NCI-H1436 treated with DMSO at 0.1 percent for 48 hours (cell line): ENCODE data around the gene CASP1.
"Not testable (repeated sequence)": the region's sequence is repeated elsewhere in the genome, so short reads cannot be mapped to it uniquely, and the experiment has no call there.

ENCODE experiments used
- DNase-seq: peaks from one replicate; lab custom pipeline; 2025; lab: John Stamatoyannopoulos, UW

The CASP1 gene

DNA sequence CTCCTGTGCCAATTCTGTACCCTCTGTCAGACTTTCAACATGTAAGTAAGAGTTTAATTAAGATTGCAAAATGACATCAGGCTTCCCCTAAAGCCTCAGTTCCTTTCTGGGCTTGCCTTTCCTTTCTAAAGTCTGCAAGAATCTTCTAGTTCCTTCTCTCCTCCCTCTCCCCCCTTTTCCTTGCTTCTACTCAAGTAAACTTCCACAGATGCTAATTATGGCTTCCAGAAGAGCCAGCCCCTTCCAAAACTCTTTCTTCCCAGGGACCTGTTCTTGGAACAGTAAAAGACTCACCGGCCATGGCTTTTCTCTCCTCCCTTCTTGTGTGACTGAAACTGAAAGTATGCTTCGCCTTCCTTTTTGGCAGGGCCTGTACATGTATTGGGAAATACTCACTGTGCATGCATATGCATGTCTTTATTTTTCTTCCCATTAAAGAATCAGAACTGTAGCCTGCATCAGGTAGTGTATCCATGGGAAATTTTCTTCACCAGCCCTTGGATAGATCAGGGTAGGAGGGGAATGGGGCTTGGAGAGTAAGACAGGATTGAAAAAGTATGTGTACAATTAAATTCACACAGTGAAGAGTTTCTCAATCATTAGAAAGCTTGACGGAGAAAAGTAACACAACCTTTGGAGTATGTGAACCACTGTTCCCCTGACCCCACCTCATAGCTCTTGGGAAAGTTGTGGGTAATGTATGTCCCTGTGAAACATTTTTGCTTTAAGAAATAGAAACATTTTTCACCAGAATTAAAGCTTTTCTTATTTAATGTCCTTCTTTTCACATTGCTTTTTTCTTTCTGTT, at the start of gene CASP1:
Gene CASP1 (minus strand): TSS at position 332 of the 808 bp plus-strand sequence. CDS start 31 bp downstream, at position 301.
- DNase-seq = no peak

DNA sequence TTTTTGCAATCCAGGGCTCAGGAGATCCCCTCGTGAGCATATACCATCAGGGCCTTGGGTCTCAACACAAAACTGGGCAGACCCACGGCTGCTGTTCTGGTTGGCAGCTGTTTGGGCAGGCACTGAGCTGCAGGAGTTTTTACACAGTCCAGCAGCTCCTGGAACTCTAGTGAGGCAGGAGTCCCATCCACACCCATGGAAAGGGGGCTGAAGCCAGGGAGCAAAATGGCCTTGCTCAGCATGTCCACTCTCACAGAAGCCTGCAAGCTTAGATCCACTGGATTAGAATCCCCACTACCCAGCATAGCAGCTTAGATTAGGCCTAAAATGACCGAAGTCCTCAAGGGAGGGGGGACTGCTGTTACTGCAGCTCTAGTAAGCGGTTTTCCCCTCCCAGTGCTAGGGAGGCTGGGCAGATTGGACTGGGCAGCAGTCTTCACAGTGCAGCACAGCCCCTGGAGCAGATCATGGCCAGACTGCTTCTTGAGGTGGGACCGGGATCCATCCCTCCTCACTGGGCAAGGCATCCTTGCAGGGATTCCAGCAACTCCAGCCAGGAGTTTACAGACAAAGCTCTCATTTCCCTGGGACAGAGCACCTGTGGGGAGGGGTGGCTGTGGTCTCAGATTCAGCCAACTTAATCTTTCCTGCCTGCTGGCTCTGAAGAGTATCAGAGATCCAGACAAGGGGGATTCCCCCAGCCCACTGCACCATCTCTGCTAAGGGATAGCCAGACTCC, 46.6 kb upstream of the CASP1 start:
- no peak for DNase-seq

DNA sequence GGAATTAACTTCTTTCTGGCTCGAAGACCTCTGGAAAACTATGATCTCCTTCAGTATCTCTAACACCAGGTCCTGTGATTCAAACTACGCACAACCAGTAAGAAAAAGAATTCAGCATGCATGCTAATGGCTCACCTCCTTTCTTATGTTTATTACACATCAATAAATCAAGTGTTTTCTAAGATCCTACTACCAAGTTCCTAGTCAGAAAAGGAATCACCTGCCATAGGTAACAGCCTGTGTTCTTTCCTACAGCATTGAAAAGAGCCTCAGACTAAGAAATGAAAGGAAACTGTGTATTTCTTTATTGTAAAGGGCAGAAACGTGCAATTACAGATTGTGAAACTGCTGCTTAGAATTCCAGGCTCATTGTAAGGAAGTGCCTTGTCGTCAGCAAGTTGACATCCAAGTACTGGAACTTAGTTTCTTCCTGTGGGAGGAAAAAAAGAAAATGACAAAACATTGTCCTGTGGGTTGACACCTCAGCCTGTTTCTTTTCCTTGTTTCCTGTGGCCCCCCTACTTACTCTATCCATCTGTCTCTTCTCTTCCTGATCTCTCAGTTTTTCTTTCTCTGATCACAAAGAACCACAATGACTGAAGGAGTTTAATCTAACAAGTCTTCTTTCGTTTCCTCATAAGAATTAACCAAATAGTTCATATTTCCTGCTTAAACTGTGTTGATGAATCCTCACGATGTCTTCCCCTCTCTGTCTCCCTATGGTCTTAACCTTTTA, 45.4 kb upstream of the CASP1 start:
- DNase-seq = not testable (repeated sequence)

DNA sequence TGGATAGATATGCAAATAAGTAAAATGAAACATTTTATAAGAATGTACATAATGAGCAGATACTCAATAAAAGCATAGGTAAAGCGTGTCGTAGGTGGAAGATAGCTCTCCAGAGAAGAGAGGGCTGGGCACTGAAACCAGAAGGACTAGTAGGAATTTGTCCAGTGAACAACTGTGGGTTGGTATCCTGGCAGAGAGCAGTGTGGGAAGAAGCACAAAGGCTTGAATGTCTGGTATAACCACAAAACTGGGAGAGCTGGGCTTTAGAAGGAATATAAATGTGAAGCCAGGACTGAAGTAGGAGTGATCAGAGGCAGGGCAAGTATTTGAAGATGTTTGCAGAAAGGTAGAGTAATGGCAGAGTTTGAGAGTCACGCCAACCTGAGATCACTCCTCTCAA, 43.3 kb upstream of the CASP1 start:
- DNase-seq = no peak

DNA sequence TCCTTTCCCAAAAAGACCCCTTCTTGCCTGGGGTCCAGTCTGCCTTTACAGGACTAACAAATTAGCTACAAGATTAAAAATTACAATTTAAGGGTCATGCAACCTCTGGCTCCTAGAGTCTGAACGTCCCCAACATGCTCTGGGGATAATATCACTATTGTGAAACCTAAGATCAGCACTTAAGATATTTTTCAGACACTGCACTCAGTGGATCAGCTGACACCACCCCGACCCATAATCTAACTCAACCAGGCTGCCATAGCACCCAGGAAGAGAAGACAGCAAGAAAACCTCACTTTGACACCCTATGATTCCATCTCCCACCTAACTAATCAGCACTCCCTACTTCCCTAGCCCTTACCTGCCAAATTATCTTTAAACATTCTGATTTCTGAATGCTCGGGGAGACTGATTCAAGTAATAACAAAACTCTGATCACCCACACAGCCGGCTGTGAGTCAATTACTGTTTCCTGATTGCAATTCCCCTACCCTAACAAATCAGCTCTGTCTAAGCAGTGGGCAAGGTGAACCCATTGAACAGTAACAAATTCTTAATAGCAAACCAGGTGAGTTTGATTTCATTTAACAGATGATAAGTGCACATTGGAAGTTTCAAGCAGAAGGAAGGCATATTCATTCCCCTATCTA, 42.3 kb upstream of the CASP1 start:
- DNase-seq = not testable (repeated sequence)

DNA sequence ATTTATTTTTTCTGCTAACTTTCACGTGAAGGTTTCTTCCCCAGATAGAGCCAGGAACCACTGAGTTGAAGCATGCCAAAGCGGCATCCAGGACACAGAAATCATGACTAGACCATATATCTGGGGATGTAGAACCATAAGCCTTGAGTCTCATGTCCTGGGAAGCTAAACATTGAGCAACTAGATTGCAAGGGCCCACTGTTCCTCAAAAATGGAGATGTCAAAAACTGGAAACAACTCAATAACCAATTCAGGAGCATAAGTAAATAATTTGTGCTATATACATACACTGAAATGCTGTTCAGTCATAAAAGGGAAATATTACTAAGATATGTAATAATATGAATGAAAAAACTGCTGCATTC, 39.2 kb upstream of the CASP1 start:
- no peak for DNase-seq

DNA sequence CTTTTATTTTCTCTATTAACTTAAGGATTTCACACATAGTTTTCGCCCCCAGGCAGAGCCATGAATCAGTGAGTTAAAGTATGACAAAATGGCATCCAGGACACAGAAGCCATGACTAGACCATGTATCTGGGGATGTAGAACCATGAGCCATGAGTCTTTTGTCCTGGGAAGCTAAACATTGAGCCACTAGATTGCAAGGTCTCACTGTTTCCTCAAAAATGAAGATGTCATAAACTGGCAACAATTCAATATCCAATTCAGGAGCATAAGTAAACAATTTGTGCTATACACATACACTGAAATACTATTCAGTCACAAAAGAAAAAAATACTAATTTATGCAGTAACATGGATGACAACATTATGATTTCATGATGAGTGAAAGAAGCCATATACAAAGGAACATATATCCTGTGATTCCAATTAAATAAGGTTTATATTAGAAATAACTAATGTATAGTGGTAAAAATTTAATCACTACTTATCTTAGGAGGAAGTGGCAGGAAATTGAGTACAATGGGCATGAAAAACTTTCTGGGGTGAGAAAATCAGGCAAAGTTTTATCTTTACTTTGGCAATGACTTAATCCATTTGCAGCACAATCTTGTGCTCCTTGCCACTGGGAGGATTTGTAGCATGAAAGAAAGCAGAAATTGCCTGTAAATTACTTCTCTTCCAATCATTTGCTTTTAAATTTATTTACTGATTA, 38.7 kb upstream of the CASP1 start:
- DNase-seq = no peak

DNA sequence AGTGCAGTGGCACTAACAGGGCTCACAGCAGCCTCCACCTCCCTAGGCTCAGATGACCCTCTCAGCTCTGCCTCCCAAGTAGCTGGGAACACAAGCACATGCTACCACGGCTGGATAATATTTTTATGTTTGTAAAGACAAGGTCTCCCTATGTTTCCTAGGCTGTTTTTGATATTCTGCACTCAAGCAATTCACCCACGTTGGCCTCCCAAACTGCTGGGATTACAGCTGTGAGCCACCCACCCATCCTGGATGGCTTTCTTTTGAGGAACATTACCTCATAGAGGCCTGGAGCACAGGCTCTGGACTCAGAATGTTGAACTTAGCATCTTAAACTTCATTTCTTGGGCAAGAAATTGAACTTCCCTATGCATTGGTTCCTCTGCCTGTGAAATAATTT, 37.1 kb upstream of the CASP1 start:
- DNase-seq = not testable (repeated sequence)

DNA sequence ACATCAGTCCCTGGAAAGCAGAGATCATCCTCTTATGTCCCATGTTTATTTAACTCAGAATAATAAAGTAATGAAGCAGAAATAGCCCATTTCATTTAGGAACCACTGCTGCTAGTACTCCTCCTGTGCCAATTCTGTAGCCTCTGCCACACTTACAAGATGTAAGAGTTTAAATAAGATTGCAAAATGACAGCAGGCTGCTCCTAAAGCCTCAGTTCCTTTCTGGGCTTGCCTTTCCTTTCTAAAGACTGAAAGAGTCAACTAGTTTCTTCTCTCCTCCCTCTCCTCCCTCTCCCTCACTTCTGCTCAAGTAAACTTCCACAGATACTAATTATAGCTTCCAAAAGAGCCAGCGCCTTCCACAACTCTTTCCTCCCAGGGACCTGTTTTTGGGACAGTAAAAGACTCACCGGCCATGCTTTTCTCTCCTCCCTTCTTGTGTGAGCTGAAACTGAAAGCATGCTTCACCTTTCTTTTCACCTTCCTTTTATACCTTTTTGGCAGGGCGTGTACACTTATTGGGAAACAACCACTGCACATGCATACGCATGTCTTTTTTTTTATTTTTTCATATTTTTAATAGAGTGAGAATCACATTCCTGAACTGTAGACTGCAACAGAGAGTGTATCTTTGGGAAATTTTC, 36.3 kb upstream of the CASP1 start:
- no peak for DNase-seq

DNA sequence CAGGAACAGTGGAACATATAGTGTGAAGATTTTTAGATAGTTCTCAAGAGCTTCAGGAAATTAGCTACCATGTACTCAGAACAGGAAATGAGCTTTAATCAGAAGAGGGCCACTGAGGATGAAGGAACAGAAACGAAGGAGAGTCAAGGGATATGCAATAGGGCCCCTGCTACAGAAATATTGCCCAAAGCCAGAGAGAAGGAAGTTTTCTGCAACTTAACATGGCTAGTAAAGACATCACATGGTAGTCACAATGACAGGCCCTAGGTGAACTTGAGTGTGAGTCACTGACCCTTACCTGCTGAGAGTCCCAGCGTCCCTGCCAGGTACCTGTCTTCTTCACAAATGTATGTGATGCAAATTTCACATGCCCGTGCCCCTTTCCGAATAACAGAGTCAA, 35.4 kb upstream of the CASP1 start:
- no peak for DNase-seq

DNA sequence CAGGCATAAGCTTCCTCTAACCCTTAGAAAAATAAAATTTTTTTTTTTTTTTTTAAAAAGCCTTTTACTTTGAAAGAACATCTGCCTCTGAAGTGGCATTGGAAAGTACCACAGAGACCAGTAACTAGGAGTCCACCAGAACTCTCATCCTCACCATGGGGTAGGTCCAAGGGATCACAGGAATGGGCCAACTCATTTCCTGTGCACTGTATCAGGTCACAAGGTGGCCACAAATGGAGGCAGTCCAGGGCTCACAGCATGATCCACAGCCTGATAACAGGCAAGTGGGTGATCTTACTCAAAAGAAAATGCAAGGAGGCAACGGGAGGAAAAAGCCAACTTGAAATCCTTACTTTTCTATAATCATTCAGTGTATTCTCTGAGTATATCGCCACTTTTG, 34.8 kb upstream of the CASP1 start:
- not testable (repeated sequence) for DNase-seq

DNA sequence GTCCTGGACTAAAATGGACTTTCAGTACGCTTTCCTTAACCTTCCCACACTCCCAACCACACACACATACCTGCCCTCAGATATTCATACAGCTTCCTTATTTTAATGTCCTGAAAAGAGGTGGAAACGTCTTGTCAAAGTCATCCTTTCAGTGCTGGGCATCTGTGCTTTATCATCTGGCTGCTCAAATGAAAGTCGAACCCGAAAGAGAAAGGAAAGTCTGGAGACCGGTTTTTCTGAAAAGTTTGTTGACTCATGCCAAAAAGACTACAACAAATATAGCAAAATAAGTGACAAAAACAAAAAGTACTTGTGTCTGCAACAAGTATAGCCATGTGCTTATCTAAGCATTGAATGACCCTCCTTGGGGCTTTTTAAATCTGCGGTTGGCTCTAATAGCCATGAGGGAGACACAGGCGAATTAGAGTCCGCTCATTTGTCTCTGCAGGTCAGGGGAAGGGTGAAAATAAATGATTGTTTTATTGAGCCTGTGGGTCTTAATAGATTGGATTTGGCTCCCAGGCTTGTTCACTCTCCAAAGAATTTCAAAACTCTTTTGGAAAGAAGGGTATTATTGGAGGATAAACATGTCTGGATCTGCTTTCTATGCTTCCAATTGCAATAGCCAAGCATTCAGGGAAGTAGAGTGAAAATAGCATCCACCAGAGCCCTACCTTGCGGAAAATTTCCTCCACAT, 28.4 kb upstream of the CASP1 start:
- DNase-seq = not testable (repeated sequence)

DNA sequence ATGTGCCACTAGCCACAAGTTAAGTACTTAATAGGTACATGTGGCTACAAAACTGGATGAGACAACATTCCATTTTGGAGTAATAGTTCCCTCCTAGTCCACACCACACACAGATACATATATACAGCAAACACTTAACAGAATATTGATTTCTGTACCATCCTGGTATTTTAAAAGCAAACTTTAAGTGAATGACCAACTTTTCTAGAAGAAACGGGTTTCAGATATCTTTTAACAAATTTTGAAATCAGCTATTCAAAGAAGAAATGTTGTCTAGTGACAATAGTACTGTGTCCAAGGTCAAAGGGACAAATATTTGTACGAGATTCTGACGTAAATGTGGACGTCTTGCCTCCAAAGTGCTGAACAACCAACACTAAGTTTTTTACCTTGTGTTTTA, 22.5 kb upstream of the CASP1 start:
- DNase-seq = no peak

DNA sequence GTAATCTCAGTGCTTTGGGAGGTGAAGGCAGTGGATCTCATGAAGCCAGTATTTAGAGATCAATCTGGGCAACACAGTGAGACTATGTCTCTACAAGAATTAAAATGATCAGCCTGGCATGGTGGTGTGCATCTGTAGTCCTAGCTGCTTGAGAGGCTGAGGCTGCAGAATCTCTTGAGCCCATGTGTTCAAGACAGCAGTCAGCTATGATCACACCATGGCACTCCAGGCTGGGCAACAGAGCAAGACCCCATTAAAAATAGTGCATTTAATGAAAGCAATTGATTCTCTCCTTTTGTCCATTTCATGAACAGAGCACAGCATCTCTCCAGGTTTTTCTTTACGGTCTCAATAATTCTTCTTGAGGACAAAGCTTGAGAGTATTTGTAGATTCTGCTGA, 21.5 kb upstream of the CASP1 start:
- no peak for DNase-seq

DNA sequence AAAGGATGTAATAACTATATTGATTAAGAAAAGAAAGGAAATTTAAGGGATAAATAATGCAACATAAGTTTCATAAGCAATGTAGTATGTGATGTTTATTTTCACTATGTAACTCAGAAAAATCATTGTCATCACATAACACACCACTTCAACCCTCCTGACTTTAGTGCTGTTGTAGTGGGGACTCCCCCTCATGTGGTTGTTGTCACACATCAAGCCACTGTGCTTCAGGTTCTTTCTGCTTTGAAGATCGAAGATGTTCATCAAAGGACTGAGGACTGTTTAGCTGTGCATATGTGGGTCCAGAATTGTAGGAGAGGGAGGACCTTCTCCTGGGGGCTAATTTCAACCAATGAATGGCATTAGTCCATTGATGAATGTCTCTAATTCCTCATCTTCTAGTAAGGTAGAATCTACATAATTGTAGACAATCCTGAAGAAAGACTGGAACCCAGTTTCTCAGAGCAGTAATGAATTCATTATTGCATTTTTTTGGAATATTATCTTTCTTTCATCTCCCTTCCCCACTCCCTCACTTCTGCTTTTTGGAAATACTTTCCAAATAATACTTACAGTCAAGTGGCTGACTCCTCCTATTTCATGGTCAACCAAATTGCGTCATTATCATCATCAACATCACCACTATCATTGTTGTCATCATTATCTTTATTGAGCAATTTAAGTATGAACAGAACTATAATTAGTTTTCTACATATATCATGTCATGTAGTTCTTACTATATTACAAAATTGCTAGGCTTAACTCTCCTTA, 20.0 kb upstream of the CASP1 start:
- DNase-seq = no peak

DNA sequence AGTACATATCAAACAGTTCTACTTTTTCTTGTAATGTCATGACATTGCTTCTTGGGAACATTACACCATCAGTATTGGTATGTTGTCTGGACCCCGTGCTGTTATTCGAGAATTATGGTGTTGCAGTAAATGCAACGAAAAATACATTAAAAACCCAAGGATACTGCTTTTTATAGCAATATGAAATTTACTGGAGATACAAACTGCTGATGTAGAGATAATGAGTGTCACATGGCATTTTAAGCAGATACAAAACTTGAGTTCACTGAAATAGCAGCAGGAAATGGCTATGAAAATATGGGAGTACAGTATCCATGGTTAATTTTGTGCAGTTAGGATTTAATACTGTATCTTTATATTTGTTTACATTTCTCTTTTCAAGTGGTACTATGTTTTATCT, 17.5 kb upstream of the CASP1 start:
- no peak for DNase-seq

DNA sequence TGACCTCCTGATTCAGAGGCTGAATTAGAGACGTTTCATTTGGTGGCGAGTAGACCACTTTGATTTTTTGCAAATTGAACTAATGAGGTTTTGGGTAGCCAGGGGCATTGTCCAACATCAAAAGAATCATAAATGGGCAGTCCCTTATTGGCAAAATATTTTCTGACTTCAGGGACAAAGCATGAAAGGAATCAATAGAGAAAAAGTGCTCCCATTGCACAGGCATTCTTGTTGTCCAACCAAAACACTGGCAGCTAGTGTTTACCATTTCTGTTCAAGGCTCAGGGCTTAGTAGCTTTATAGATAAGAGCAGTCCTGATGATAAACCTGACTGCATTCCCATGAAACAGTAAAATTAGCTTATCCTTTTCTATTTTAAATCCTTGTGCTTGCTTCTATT, 16.6 kb upstream of the CASP1 start:
- DNase-seq = no peak

DNA sequence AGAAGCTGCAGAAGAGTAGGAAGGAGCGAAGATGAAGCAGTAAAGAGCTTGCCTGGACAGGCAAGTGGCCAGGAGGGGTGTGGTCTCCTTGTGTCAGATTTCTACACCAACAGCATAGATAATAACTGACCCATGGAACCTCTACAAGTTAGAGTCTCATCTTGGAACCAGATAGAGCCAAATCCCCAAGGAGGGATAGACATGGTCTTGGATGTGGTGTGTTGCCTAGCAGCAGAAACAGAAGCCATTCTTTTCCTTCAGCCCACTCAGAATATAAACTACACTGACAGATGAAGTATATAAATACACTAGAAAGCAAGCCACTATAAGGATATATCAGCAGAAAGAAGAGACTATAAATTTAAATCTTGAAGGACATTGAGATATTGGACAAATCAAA, 14.5 kb upstream of the CASP1 start:
- no peak for DNase-seq

DNA sequence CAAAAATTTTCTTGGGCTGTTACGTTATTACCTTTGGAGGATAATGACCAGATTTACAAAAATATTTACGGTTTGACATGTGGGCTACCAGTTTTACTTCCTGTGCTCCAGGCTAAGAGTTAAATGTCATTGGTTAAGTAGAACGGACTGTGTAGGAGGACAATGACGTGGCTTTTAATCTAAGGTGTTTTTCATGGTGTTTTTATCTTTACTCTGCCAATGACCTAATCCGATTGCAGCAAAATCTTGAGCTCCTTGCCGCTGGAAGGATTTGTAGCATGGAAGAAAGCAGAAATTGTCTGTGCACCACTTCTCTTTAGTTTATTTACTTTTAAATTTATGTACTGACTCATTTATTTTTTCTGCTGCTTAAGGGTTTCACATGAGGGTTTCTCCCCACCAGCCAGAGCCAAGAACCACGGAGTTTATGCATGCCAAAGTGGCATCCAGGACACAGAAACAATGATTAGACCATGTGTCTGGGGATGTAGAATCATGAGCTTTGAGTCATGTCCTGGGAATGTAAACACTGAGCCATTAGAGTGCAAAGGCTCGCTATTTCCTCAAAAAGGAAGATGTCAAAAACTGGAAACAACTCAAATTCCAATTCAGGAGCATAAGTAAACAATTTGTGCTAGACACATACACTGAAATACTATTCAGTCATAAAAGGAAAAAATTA, 12.1 kb upstream of the CASP1 start:
- no peak for DNase-seq
